Testis (tissue), 3 donors: Measurements from ENCODE around the gene POLDIP3. TPM values are rescaled to one million over a fixed set of nuclear protein-coding genes. Genes with fewer than 3 reads are reported as not detected.

Source experiments
- DNase-seq: peaks from one replicate; pipeline ENCODE4 v3.0.0-alpha.2; 2019
- H3K27ac ChIP-seq, 2 donors: fragments of 200-600 bp; sonication (generic); one replicate each; pipeline ENCODE4 v1.5.1; 2019
- H3K27me3 ChIP-seq: fragments of 200-600 bp; sonication (generic); one replicate; pipeline ENCODE4 v1.5.1; 2019
- H3K36me3 ChIP-seq: fragments of 200-600 bp; sonication (generic); one replicate; pipeline ENCODE4 v1.5.1; 2017; ENCODE audit warnings: low read depth; ENCODE audit errors: missing control alignments
- H3K4me1 ChIP-seq: fragments of 200-600 bp; sonication (generic); one replicate; pipeline ENCODE4 v1.5.1; 2019
- H3K4me3 ChIP-seq, 2 donors: fragments of 200-600 bp; sonication (generic); one replicate each; pipeline ENCODE4 v1.5.1; 2017 to 2019
- H3K9me3 ChIP-seq: fragments of 200-600 bp; sonication (generic); one replicate; pipeline ENCODE4 v1.5.1; 2017
- POLR2A ChIP-seq: fragments of 450-650 bp; IDR thresholded peaks from one replicate; pipeline ENCODE4 v1.6.1; 2017; ENCODE audit warnings: antibody characterized with exemption, mild to moderate bottlenecking, moderate library complexity
- WGBS, 2 donors: methylation state at CpG; one replicate each; pipeline ENCODE4 v1.1.5; 2018; 5-methylcytosine and 5-hydroxymethylcytosine counted together
- intact Hi-C: fragments of 100-400 bp; cut with DNase I; formaldehyde crosslinking; loops from one replicate; pipeline ENCODE4 v1.15.1; 2023; ENCODE audit warnings: low total_unique reads
- polyA plus RNA-seq: library from polyadenylated mRNA; stranded (reverse); fragments of 350-450 nt; fragmentation: Illumina TruSeq; extraction: RNeasy Lipid Tissue Mini Kit (QIAGEN cat#74804); gene quantifications from one replicate; pipeline ENCODE4 v1.2.3, GENCODE V29; 2014; ENCODE audit warnings: low read depth, low replicate concordance; ENCODE audit not compliant: insufficient read depth
- total RNA-seq, 2 donors: library from RNA; depleted of rRNA; stranded (reverse); fragments of >200 nt; gene quantifications; one replicate each; pipeline ENCODE4 v1.2.3, GENCODE V29; 2016
- TF ChIP-seq, protein P1 (sequence below), 3 experiments: fragments of 450-650 bp in 2 of 3; fragments of 200-600 bp in 1 of 3; sonication (generic) in 1 of 3; IDR thresholded peaks; one replicate each; pipeline ENCODE4 v1.5.1; 2016 to 2019; ENCODE audit warnings: antibody characterized with exemption in 3 of 3, mild to moderate bottlenecking in 2 of 3, moderate library complexity in 1 of 3

POLDIP3 gene
- total and polyA plus RNA-seq, 3 donors from 2014 or later = 57.5 to 76.9 (median 60.5) TPM

DNA sequence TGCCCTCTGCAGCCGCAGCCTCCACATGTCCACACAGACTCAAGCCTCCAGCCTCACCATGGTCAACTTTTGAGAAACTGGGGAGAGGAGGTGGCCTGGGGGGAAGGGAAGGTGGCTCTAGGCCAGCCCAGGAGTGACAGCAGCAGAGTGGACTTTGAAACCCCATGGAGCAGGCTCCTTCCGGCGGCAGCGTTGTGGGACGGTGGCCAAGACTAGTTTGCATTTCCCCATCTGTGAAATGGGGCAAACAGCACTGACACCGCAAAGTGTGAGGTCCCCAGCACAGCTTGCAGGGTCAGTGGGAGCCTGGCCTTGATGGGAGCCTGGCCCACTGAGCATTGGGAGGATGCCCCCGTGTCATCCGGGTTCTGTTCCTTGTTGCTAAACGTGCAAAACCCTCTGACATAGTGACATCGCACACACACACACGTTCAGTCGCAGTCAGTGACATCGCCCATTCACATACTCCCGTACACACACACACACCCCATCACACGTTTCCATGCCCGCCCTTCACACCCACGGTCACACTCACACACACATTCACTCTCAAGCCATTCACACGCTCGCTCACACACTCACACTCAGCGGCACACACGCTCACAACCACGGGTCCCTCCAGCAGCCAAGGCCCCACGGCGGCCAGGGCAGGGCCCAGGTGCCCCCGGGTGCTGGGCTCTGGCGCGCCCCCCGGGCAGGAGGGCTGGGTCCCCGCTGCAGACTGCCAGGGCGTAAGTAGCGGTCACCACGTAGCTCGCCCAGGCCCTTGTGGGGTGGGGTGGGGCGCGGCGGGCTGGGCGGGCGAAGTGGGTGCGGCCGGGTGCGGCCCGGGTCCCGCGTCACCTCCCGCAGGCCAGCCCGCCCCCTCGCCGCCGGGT is 33.9 kb upstream of the POLDIP3 start:
- peak overlapping the region; percentile 88 to 92 for H3K4me3 ChIP-seq
- 4 to 6% methylated on average over 25 to 30 of the region's 49 CpGs for WGBS, 2 donors
- H3K27ac ChIP-seq = peak overlapping the region; percentile 94
- no peaks in the 10 kb centered on the region for H3K36me3 ChIP-seq
- intact Hi-C loops = no loop called here
- DNase-seq = peak; percentile 44
- H3K27me3 ChIP-seq = no peaks in the 10 kb centered on the region
- TF ChIP-seq, protein P1, sequence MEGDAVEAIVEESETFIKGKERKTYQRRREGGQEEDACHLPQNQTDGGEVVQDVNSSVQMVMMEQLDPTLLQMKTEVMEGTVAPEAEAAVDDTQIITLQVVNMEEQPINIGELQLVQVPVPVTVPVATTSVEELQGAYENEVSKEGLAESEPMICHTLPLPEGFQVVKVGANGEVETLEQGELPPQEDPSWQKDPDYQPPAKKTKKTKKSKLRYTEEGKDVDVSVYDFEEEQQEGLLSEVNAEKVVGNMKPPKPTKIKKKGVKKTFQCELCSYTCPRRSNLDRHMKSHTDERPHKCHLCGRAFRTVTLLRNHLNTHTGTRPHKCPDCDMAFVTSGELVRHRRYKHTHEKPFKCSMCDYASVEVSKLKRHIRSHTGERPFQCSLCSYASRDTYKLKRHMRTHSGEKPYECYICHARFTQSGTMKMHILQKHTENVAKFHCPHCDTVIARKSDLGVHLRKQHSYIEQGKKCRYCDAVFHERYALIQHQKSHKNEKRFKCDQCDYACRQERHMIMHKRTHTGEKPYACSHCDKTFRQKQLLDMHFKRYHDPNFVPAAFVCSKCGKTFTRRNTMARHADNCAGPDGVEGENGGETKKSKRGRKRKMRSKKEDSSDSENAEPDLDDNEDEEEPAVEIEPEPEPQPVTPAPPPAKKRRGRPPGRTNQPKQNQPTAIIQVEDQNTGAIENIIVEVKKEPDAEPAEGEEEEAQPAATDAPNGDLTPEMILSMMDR (IDR thresholded peaks at IDR 0.05) = no peak
- TF ChIP-seq POLR2A = no peak
- peaks cover 52% of the 10 kb centered on the region for H3K4me1 ChIP-seq
- no peaks in the 10 kb centered on the region for H3K9me3 ChIP-seq

DNA sequence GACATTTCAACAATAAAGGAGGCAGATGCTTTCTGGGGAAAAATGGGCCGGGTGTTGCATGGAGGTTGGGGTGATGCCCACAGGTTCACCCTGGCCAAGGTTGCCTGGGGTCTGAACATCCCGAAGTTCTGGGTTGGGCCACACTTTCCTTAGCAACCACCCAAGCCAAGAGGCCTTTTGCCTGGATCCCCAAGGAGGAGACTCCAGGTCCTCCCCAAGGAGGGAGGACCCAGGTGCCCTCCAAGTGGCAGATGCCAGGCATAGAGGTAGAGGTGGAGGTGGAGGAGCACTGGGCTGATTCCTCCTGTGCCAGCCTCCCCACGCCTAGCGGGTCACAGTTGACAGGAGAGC is 33.3 kb upstream of the POLDIP3 start:
- no peak for TF ChIP-seq POLR2A
- TF ChIP-seq, protein P1 (IDR thresholded peaks at IDR 0.05) = no peak
- H3K9me3 ChIP-seq = no peaks in the 10 kb centered on the region
- no peaks in the 10 kb centered on the region for H3K36me3 ChIP-seq
- peaks cover 58% of the 10 kb centered on the region for H3K4me1 ChIP-seq
- peak overlapping the region in 1 of 2 donors; percentile 92 for H3K4me3 ChIP-seq
- intact Hi-C loops = no loop called here
- WGBS, 2 donors = 44 to 64% methylated on average over 4 of the region's 4 CpGs
- H3K27me3 ChIP-seq = no peaks in the 10 kb centered on the region
- H3K27ac ChIP-seq = peak overlapping the region in 1 of 2 donors; percentile 94
- no peak for DNase-seq

DNA sequence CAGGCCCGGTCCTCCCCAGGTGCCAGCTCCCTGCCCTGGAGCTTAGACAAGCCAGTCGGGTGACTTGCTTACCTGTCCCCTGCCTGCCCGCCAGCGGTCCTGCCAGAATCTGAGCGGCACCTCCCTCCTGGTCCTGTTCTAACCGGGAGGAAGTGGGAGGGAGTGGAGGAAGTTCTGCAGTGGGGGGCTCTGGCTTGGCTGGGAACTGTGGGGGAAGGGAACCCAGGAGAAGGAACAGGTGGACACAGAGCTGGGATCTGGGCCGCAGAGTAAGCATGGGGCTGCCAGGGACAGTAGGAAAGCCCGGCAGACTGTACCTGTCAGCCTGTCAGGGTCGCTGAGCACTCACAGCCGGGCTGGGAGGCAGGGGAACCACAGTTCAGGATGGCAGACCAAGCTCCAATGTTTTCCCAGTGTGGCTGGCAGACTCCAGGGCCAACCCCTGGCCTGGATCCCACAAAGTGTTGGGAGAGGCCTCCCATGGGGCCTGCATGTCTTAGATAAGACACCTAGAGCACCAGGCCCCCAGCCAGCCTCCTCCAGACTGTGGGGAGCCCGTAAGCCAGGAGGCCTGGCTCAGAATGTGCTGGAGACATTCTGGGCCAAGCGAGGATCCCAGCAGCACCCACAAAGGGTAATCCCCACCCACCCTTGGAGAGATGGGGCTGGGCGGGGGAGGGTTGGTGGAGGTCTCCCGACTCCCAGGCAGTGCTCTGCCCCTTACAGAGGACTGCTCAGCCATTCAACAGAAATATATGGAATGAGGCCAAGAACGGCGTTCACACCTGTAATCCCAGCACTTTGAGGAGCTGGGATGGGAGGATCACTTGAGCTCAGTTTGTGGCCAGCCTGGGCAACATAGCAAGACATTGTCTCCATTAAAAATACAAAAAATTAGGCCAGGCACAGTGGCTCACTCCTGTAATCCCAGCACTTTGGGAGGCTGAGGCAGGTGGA is 32.2 kb upstream of the POLDIP3 start:
- Histone ChIP-seq H3K9me3 (no peaks in the 10 kb centered on the region), H3K27me3 (no peaks in the 10 kb centered on the region), H3K36me3 (no peaks in the 10 kb centered on the region), H3K27ac (peak overlapping the region; percentile 90 to 94), H3K4me3 (peak overlapping the region in 1 of 2 donors; percentile 37), H3K4me1 (peaks cover 69% of the 10 kb centered on the region)
- intact Hi-C loops = no loop called here
- peak; percentile 84 for DNase-seq
- no peak for TF ChIP-seq POLR2A
- TF ChIP-seq, protein P1 (IDR thresholded peaks at IDR 0.05) = no peak
- WGBS, 2 donors = 45 to 50% methylated on average over 4 to 16 of the region's 16 CpGs

DNA sequence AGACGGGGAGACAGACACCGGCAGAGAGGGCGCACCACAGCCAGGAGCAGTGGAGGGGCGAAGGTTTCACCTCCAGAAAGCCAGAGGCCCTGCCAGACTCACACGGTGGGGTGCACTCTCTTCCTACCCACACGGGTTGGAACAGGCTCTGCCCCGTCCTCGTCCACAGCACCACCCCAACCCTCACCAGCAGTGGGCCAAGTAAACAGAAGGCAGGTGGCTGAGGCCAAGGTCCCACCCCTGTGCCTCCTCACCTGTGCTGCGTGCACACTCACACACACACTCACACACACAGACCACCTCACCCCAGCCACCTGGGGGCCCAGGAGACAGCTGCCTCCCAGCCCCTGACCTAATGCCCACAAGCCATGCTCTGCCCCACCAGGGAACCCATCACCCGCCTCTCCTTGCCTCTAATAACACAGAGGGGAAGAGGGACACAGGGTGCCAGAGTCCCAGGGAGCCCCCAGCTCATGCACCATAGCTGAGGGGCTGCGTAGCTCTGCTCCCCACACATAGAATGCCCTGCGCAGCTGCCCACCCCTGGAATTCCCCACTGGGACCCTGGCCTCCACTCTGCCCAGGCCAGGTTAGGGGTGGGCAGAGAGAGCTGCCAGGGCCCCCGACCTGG is 31.4 kb upstream of the POLDIP3 start:
- Histone ChIP-seq H3K4me1 (peaks cover 77% of the 10 kb centered on the region), H3K27me3 (no peaks in the 10 kb centered on the region), H3K27ac (peak overlapping the region; percentile 90 to 94), H3K4me3 (peak overlapping the region in 1 of 2 donors; percentile 37), H3K36me3 (no peaks in the 10 kb centered on the region), H3K9me3 (no peaks in the 10 kb centered on the region)
- intact Hi-C loops = no loop called here
- DNase-seq = no peak
- no peak for TF ChIP-seq POLR2A
- TF ChIP-seq, protein P1 (IDR thresholded peaks at IDR 0.05) = no peak
- 50% methylated on average over 7 to 13 of the region's 13 CpGs for WGBS, 2 donors
